Measurements from ENCODE around the gene FHOD1. TPM values are rescaled to one million over a fixed set of nuclear protein-coding genes. Genes with fewer than 3 reads are reported as not detected.

The FHOD1 gene
- polyA plus RNA-seq, 1 of the 3 experiments (the other 2 are of a cell fraction) = 70.9 TPM

DNA sequence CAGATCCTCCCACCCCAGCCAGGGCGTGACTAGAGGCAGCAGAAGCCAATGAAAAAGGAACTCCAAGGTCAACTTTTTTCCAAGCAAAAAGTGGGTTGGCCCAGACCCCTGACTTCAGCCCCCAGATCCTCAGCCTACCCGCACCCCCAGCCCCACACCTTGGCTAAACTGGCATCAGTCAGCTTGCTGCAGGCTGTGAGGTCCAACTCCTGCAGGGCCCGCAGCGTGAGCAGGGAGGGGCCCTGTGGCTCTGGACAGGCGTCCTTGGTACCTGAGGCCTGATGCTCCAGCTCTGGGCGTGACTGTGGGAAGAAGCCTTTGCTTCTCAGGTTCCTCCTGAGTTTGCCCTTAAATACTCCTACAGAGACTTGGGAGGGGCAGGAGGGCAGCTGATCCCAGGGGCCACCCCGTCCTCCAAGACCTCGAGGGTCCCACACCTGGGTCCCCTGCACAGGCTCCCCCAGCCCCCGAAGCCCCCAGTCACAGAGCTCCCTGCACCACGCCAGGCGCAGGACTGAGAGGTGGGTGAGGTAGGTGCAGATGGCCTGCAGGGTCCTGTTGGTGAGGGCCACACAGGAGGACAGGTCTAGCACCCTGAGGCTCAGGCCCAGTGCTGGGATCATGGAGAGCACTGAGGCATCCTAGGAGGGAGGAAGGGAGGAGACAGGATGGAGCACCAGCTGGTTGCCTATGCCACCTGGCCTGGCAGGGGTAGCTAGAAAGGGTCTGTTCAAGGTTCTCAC is 39.0 kb downstream of the FHOD1 start:
- Histone ChIP-seq H3K9ac (no peak overlapping the region), H3F3A (replicated peaks; ENCODE audit: insufficient read depth) (peaks cover 4% of the 10 kb centered on the region), H3K79me2 (ENCODE audit: insufficient read depth) (no peaks in the 10 kb centered on the region), H4K20me1 (ENCODE audit: insufficient read depth) (no peaks in the 10 kb centered on the region), H3K4me2 (no peak overlapping the region), H3K36me3 (replicated peaks in 1 of 2; ENCODE audit: control insufficient read depth in 1 of 2, insufficient read depth in 2 of 2, low read length in 1 of 2) (peaks cover 0 to 9% of the 10 kb centered on the region in 2 experiments), H3K4me3 (ENCODE audit: low read depth in 2 of 2, low read length in 1 of 2) (no peak overlapping the region), H3K4me1 (ENCODE audit: control insufficient read depth in 1 of 2, insufficient read depth in 2 of 2, low read depth in 1 of 2, low read length in 1 of 2) (peaks cover 8 to 11% of the 10 kb centered on the region in 2 experiments; a peak in 2 of 4 replicates), H3K27ac (ENCODE audit: low read depth in 2 of 2, low read length in 1 of 2) (peak overlapping the region in 1 of 2 experiments; percentile 30; a peak in 1 of 4 replicates), H3K9me2 (no peaks in the 10 kb centered on the region), H3K9me3 (no peaks in the 10 kb centered on the region), H3K27me3 (ENCODE audit: insufficient read depth) (no peaks in the 10 kb centered on the region), H2AFZ (ENCODE audit: low read depth) (no peak overlapping the region)
- ChIA-PET CTCF (interaction anchor here (0.6 to 1.4 kb wide), 6 partner anchors 10 to 190 kb away, joined by 3 to 5 read pairs (median 4); partner anchors contain the start of gene TMEM208), POLR2A (interaction anchor here (1.0 to 4.0 kb wide), 5 partner anchors 9 to 19 kb away, joined by 4 to 21 read pairs (median 8); partner anchors contain the start of gene TMEM208)
- 100% methylated on average over 5 of the region's 11 CpGs for WGBS (ENCODE audit: low lambda C conversion rate)
- TF ChIP-seq MXI1 (IDR thresholded peaks at IDR 0.05; ENCODE audit: low read depth, low read length) = no peak
- no peak for TF ChIP-seq MEF2A (IDR thresholded peaks at IDR 0.05; ENCODE audit: borderline replicate concordance, low read depth)
- TF ChIP-seq GABPA (IDR thresholded peaks at IDR 0.05; ENCODE audit: low read depth) = no peak
- TF ChIP-seq RCOR1 (IDR thresholded peaks at IDR 0.05; ENCODE audit: low read length) = no peak
- no peak for DNase-seq

DNA sequence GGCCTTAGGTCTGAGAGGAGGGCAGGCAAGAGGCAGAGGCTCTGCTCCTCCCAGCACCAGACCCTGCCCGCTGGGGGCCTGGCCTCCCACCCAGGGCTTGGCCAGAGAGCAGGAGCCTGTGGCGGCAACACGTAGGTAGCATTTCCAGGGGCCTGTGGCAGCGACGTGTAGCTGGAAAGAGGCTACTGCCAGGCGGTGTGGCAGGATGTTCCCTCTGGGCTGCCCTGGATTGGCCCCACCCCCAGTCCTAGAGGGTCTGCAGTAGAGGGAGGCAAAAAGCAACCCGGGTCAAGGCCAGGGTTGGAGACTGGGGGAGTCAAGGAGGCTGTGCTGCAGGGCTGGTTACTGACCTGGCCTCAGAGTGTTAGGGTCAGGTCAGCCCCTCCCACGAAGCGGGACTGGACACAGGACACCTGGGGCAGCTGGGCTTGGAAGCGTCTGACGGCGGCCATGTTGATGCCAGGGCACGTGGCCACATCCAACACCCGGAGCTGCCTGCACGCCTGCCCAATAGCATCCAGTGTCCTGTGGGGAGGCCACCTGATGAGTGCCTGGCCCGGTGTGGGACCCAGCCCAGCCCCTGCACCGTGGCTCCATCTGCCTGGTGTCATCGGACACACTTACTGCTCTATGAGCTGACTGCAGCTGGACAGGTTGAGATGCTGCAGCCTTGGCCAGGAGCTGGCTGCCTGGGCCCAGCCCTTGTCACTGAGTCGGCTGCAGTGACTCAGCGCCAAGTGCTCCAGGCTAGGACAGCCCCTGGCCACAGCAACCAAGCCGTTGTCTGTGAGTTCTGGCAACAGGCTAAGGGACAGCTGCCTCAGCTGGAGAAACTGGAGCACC is 39.8 kb downstream of the FHOD1 start:
- Histone ChIP-seq H3K36me3 (replicated peaks in 1 of 2; ENCODE audit: control insufficient read depth in 1 of 2, insufficient read depth in 2 of 2, low read length in 1 of 2) (peaks cover 0 to 17% of the 10 kb centered on the region in 2 experiments), H4K20me1 (ENCODE audit: insufficient read depth) (no peaks in the 10 kb centered on the region), H3K9me2 (no peaks in the 10 kb centered on the region), H3F3A (replicated peaks; ENCODE audit: insufficient read depth) (peaks cover 4% of the 10 kb centered on the region), H3K9ac (no peak overlapping the region), H3K4me2 (no peak overlapping the region), H3K4me3 (ENCODE audit: low read depth in 2 of 2, low read length in 1 of 2) (no peak overlapping the region), H3K27me3 (ENCODE audit: insufficient read depth) (no peaks in the 10 kb centered on the region), H3K9me3 (no peaks in the 10 kb centered on the region), H3K79me2 (ENCODE audit: insufficient read depth) (no peaks in the 10 kb centered on the region), H3K27ac (ENCODE audit: low read depth in 2 of 2, low read length in 1 of 2) (peak overlapping the region in 1 of 2 experiments; percentile 30; a peak in 1 of 4 replicates), H3K4me1 (ENCODE audit: control insufficient read depth in 1 of 2, insufficient read depth in 2 of 2, low read depth in 1 of 2, low read length in 1 of 2) (peaks cover 8 to 11% of the 10 kb centered on the region in 2 experiments; a peak in 2 of 4 replicates), H2AFZ (ENCODE audit: low read depth) (no peak overlapping the region)
- POLR2A ChIA-PET = interaction anchor here (1.0 to 4.0 kb wide), 5 partner anchors 8 to 20 kb away, joined by 4 to 21 read pairs (median 7); partner anchors contain the start of gene TMEM208
- WGBS (ENCODE audit: low lambda C conversion rate) = 57% methylated on average over 7 of the region's 21 CpGs
- peak; percentile 52 for DNase-seq
- CTCF ChIA-PET = interaction anchor here (0.6 to 1.4 kb wide), 5 partner anchors 11 to 190 kb away, joined by 3 to 5 read pairs (median 3); partner anchors contain the start of gene TMEM208
- no peak for TF ChIP-seq POLR2AphosphoS5 (IDR thresholded peaks at IDR 0.05; ENCODE audit: low read depth, low read length)
- no peak for TF ChIP-seq FOXM1 (IDR thresholded peaks at IDR 0.05; ENCODE audit: low read depth)
- TF ChIP-seq GABPA (IDR thresholded peaks at IDR 0.05; ENCODE audit: low read depth) = no peak
- TF ChIP-seq, protein P1, sequence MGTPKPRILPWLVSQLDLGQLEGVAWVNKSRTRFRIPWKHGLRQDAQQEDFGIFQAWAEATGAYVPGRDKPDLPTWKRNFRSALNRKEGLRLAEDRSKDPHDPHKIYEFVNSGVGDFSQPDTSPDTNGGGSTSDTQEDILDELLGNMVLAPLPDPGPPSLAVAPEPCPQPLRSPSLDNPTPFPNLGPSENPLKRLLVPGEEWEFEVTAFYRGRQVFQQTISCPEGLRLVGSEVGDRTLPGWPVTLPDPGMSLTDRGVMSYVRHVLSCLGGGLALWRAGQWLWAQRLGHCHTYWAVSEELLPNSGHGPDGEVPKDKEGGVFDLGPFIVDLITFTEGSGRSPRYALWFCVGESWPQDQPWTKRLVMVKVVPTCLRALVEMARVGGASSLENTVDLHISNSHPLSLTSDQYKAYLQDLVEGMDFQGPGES (IDR thresholded peaks at IDR 0.05; ENCODE audit: low read depth, low read length) = no peak
- TF ChIP-seq CHD2 (IDR thresholded peaks at IDR 0.05; ENCODE audit: low read length, partially characterized antibody) = no peak
- no peak for TF ChIP-seq SMC3 (IDR thresholded peaks at IDR 0.05; ENCODE audit: low read depth, low read length)
- no peak for TF ChIP-seq FOXJ3 (CRISPR knock-in tag; IDR thresholded peaks at IDR 0.05)
- TF ChIP-seq, protein P2, sequence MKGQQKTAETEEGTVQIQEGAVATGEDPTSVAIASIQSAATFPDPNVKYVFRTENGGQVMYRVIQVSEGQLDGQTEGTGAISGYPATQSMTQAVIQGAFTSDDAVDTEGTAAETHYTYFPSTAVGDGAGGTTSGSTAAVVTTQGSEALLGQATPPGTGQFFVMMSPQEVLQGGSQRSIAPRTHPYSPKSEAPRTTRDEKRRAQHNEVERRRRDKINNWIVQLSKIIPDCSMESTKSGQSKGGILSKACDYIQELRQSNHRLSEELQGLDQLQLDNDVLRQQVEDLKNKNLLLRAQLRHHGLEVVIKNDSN (IDR thresholded peaks at IDR 0.05; ENCODE audit: borderline replicate concordance, low read depth) = no peak
- TF ChIP-seq, protein P3, sequence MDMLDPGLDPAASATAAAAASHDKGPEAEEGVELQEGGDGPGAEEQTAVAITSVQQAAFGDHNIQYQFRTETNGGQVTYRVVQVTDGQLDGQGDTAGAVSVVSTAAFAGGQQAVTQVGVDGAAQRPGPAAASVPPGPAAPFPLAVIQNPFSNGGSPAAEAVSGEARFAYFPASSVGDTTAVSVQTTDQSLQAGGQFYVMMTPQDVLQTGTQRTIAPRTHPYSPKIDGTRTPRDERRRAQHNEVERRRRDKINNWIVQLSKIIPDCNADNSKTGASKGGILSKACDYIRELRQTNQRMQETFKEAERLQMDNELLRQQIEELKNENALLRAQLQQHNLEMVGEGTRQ (IDR thresholded peaks at IDR 0.05; ENCODE audit: borderline replicate concordance, low read depth, low read length) = no peak
- no peak for TF ChIP-seq FOSL2 (IDR thresholded peaks at IDR 0.05; ENCODE audit: borderline replicate concordance, low read depth)
- TF ChIP-seq, protein P4, sequence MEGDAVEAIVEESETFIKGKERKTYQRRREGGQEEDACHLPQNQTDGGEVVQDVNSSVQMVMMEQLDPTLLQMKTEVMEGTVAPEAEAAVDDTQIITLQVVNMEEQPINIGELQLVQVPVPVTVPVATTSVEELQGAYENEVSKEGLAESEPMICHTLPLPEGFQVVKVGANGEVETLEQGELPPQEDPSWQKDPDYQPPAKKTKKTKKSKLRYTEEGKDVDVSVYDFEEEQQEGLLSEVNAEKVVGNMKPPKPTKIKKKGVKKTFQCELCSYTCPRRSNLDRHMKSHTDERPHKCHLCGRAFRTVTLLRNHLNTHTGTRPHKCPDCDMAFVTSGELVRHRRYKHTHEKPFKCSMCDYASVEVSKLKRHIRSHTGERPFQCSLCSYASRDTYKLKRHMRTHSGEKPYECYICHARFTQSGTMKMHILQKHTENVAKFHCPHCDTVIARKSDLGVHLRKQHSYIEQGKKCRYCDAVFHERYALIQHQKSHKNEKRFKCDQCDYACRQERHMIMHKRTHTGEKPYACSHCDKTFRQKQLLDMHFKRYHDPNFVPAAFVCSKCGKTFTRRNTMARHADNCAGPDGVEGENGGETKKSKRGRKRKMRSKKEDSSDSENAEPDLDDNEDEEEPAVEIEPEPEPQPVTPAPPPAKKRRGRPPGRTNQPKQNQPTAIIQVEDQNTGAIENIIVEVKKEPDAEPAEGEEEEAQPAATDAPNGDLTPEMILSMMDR (IDR thresholded peaks at IDR 0.05) = no peak
- TF ChIP-seq, protein P5, sequence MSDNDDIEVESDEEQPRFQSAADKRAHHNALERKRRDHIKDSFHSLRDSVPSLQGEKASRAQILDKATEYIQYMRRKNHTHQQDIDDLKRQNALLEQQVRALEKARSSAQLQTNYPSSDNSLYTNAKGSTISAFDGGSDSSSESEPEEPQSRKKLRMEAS (IDR thresholded peaks at IDR 0.05; ENCODE audit: low read depth) = no peak
- TF ChIP-seq TEAD4 (IDR thresholded peaks at IDR 0.05; ENCODE audit: borderline replicate concordance, insufficient read depth) = no peak
- TF ChIP-seq MEF2A (IDR thresholded peaks at IDR 0.05; ENCODE audit: borderline replicate concordance, low read depth) = no peak
- TF ChIP-seq TAF1 (IDR thresholded peaks at IDR 0.05; ENCODE audit: borderline replicate concordance, low read depth, low read length) = no peak
- no peak for TF ChIP-seq TCF12 (IDR thresholded peaks at IDR 0.05)
- no peak for TF ChIP-seq RXRA (IDR thresholded peaks at IDR 0.05; ENCODE audit: borderline replicate concordance, low read depth)
